Liver (tissue), 9 donors: ENCODE data around the gene RETREG1. TPM values are rescaled to one million over a fixed set of nuclear protein-coding genes. Genes with fewer than 3 reads are reported as not detected.

Source experiments
- DNase-seq: peaks from one replicate; pipeline ENCODE4 v3.0.0-alpha.2; 2017; ENCODE audit warnings: low spot score
- H3K27ac ChIP-seq, 2 donors: one replicate each; pipeline ENCODE4 v1.7.0; 2013; ENCODE audit warnings: inconsistent platforms in 2 of 2, low read length in 2 of 2, control low read depth in 1 of 2, low read depth in 1 of 2, mild to moderate bottlenecking in 1 of 2
- H3K27me3 ChIP-seq, 4 donors: one replicate each; pipeline versions ENCODE4 v1.6.1 to v1.7.0; 2013; ENCODE audit warnings: low read length in 3 of 4, inconsistent platforms in 1 of 4, mild to moderate bottlenecking in 1 of 4, moderate library complexity in 1 of 4; ENCODE audit not compliant: control insufficient read depth in 4 of 4, insufficient read depth in 4 of 4
- H3K36me3 ChIP-seq, 4 donors: one replicate each; pipeline versions ENCODE4 v1.6.1 to v1.7.0; 2013; ENCODE audit warnings: low read length in 3 of 4, mild to moderate bottlenecking in 3 of 4, low read depth in 1 of 4, moderate library complexity in 1 of 4; ENCODE audit not compliant: control insufficient read depth in 4 of 4, insufficient read depth in 3 of 4
- H3K4me1 ChIP-seq, 4 donors: one replicate each; pipeline versions ENCODE4 v1.6.1 to v1.7.0; 2013; ENCODE audit warnings: low read length in 3 of 4, mild to moderate bottlenecking in 3 of 4, moderate library complexity in 1 of 4; ENCODE audit not compliant: control insufficient read depth in 4 of 4, insufficient read depth in 4 of 4
- H3K4me3 ChIP-seq, 3 donors: one replicate each; pipeline versions ENCODE4 v1.6.1 to v1.7.0; 2013; ENCODE audit warnings: low read length in 3 of 3, control low read depth in 1 of 3, low read depth in 1 of 3, mild to moderate bottlenecking in 1 of 3
- H3K9ac ChIP-seq, 2 donors: one replicate each; pipeline ENCODE4 v1.7.0; 2013; ENCODE audit warnings: low read length in 2 of 2, mild to moderate bottlenecking in 2 of 2, moderate library complexity in 2 of 2, control low read depth in 1 of 2, low read depth in 1 of 2
- H3K9me3 ChIP-seq, 4 donors: one replicate each; pipeline versions ENCODE4 v1.6.1 to v1.7.0; 2013; ENCODE audit warnings: low read length in 3 of 4; ENCODE audit not compliant: control insufficient read depth in 4 of 4
- EGR1 ChIP-seq, 2 donors: IDR thresholded peaks; 2 replicates each; pipeline ENCODE4 v1.6.1; 2016 to 2018; ENCODE audit warnings: antibody characterized with exemption in 2 of 2, low read depth in 2 of 2
- FOXA1 ChIP-seq: IDR thresholded peaks from 2 replicates; pipeline ENCODE4 v1.6.1; 2016; ENCODE audit warnings: antibody characterized with exemption
- FOXA2 ChIP-seq: IDR thresholded peaks from 2 replicates; pipeline ENCODE4 v1.6.1; 2016; ENCODE audit warnings: antibody characterized with exemption
- HNF4A ChIP-seq, 2 donors: conservative IDR thresholded peaks; 2 replicates each; pipeline ENCODE4 v1.6.1; 2016; ENCODE audit warnings: antibody characterized with exemption in 2 of 2, mild to moderate bottlenecking in 2 of 2
- HNF4G ChIP-seq: IDR thresholded peaks from 2 replicates; pipeline ENCODE4 v1.6.1; 2016; ENCODE audit warnings: antibody characterized with exemption
- JUND ChIP-seq, 2 donors: IDR thresholded peaks; 2 replicates each; pipeline ENCODE4 v1.6.1; 2016; ENCODE audit warnings: antibody characterized with exemption in 2 of 2
- NR2F2 ChIP-seq: IDR thresholded peaks from 2 replicates; pipeline ENCODE4 v1.6.1; 2016; ENCODE audit warnings: antibody characterized with exemption
- RAD21 ChIP-seq, 2 donors: IDR thresholded peaks; 2 replicates each; pipeline ENCODE4 v1.6.1; 2016; ENCODE audit warnings: antibody characterized with exemption in 2 of 2, mild to moderate bottlenecking in 2 of 2
- RXRA ChIP-seq, 2 donors: IDR thresholded peaks; 2 replicates each; pipeline ENCODE4 v1.6.1; 2017 to 2018; ENCODE audit warnings: antibody characterized with exemption in 2 of 2, mild to moderate bottlenecking in 1 of 2
- SP1 ChIP-seq: IDR thresholded peaks from 2 replicates; pipeline ENCODE4 v1.6.1; 2018; ENCODE audit warnings: antibody characterized with exemption, mild to moderate bottlenecking
- TAF1 ChIP-seq: conservative IDR thresholded peaks from 2 replicates; pipeline ENCODE4 v1.6.1; 2016; ENCODE audit warnings: antibody characterized with exemption, mild to moderate bottlenecking
- YY1 ChIP-seq: IDR thresholded peaks from 2 replicates; pipeline ENCODE4 v1.6.1; 2016; ENCODE audit warnings: antibody characterized with exemption, mild to moderate bottlenecking
- WGBS: extraction: QIAGEN DNeasy Blood & Tissue Kit; methylation state at CpG from one replicate; pipeline ENCODE4 v1.1.7; 2013; 5-methylcytosine and 5-hydroxymethylcytosine counted together
- polyA plus RNA-seq, 2 donors: library from polyadenylated mRNA; stranded (reverse) in 1 of 2; unstranded in 1 of 2; fragments of 200-250 nt in 1 of 2; fragments of >200 nt in 1 of 2; fragmentation: Nextera tagmentation in 1 of 2; extraction: Ambion mirVana in 1 of 2; gene quantifications; one replicate each; pipeline versions ENCODE4 v1.2.1 to v1.2.3, GENCODE V29; 2013 to 2015
- total RNA-seq, 2 donors: library from RNA; depleted of rRNA; stranded (reverse); fragments of >200 nt; gene quantifications; one replicate each; pipeline ENCODE4 v1.2.3, GENCODE V29; 2014
- TF ChIP-seq, protein P1 (sequence below): IDR thresholded peaks from 2 replicates; pipeline ENCODE4 v1.6.1; 2016; ENCODE audit warnings: antibody characterized with exemption
- TF ChIP-seq, protein P2 (sequence below): IDR thresholded peaks from 2 replicates; pipeline ENCODE4 v1.6.1; 2016; ENCODE audit warnings: antibody characterized with exemption, mild to moderate bottlenecking
- TF ChIP-seq, protein P3 (sequence below): IDR thresholded peaks from 2 replicates; pipeline ENCODE4 v1.6.1; 2016; ENCODE audit warnings: antibody characterized with exemption
- TF ChIP-seq, protein P4 (sequence below): fragments of 150-350 bp; IDR thresholded peaks from 2 replicates; pipeline ENCODE4 v1.5.1; 2017; ENCODE audit warnings: improper control_type of control experiment, low read depth, low read length; ENCODE audit not compliant: missing input control
- donor health status: healthy.
- donor health status: healthy.
- donor health status: healthy.
- donor health status: healthy.
- donor health status: healthy.

Gene RETREG1
- total and polyA plus RNA-seq, 4 donors, result 0.70 to 28.1 (median 4.2) TPM

DNA sequence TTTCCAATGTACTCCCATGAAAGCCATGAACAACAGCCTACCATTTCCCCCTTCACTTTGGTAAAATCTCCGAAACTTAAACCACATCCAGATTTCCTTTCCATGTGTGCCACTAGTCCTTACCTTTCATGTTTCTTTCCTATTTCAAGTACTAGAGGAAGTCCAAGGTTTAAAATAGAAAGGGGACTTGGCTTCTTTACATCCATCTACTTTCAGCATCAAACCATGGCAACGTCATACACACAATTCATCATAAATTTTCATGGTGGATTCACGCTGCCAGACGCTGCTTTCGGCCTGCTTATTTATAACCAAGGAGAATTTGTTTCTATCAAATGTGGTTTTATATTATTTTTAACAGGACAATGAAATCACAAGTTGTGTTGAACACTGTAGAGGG lies 92.5 kb downstream of the RETREG1 start:
- H3K27ac ChIP-seq, result no peak overlapping the region
- H3K4me3 ChIP-seq, result no peak overlapping the region
- no peak overlapping the region for H3K9ac ChIP-seq
- H3K36me3 ChIP-seq, result no peaks in the 10 kb centered on the region
- WGBS, result 94% methylated on average over 5 of the region's 5 CpGs
- peaks cover 3 to 18% (median 8%) of the 10 kb centered on the region in 4 donors for H3K4me1 ChIP-seq
- no peaks in the 10 kb centered on the region for H3K9me3 ChIP-seq
- no peak for DNase-seq
- TF ChIP-seq FOXA2 (no peak), YY1 (no peak), TAF1 (no peak), RXRA (IDR thresholded peaks at IDR 0.05) (no peak), HNF4A (conservative IDR thresholded peaks at IDR 0.05) (no peak), FOXA1 (no peak), JUND (IDR thresholded peaks at IDR 0.05) (no peak), SP1 (no peak), NR2F2 (no peak), HNF4G (no peak), EGR1 (IDR thresholded peaks at IDR 0.05; ENCODE audit: low read depth in 2 of 2) (no peak), RAD21 (IDR thresholded peaks at IDR 0.05) (no peak)
- TF ChIP-seq, protein P1, sequence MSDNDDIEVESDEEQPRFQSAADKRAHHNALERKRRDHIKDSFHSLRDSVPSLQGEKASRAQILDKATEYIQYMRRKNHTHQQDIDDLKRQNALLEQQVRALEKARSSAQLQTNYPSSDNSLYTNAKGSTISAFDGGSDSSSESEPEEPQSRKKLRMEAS, result no peak
- TF ChIP-seq, protein P2, sequence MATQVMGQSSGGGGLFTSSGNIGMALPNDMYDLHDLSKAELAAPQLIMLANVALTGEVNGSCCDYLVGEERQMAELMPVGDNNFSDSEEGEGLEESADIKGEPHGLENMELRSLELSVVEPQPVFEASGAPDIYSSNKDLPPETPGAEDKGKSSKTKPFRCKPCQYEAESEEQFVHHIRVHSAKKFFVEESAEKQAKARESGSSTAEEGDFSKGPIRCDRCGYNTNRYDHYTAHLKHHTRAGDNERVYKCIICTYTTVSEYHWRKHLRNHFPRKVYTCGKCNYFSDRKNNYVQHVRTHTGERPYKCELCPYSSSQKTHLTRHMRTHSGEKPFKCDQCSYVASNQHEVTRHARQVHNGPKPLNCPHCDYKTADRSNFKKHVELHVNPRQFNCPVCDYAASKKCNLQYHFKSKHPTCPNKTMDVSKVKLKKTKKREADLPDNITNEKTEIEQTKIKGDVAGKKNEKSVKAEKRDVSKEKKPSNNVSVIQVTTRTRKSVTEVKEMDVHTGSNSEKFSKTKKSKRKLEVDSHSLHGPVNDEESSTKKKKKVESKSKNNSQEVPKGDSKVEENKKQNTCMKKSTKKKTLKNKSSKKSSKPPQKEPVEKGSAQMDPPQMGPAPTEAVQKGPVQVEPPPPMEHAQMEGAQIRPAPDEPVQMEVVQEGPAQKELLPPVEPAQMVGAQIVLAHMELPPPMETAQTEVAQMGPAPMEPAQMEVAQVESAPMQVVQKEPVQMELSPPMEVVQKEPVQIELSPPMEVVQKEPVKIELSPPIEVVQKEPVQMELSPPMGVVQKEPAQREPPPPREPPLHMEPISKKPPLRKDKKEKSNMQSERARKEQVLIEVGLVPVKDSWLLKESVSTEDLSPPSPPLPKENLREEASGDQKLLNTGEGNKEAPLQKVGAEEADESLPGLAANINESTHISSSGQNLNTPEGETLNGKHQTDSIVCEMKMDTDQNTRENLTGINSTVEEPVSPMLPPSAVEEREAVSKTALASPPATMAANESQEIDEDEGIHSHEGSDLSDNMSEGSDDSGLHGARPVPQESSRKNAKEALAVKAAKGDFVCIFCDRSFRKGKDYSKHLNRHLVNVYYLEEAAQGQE, result no peak
- TF ChIP-seq, protein P3, sequence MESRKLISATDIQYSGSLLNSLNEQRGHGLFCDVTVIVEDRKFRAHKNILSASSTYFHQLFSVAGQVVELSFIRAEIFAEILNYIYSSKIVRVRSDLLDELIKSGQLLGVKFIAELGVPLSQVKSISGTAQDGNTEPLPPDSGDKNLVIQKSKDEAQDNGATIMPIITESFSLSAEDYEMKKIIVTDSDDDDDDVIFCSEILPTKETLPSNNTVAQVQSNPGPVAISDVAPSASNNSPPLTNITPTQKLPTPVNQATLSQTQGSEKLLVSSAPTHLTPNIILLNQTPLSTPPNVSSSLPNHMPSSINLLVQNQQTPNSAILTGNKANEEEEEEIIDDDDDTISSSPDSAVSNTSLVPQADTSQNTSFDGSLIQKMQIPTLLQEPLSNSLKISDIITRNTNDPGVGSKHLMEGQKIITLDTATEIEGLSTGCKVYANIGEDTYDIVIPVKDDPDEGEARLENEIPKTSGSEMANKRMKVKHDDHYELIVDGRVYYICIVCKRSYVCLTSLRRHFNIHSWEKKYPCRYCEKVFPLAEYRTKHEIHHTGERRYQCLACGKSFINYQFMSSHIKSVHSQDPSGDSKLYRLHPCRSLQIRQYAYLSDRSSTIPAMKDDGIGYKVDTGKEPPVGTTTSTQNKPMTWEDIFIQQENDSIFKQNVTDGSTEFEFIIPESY, result no peak
- TF ChIP-seq, protein P4, sequence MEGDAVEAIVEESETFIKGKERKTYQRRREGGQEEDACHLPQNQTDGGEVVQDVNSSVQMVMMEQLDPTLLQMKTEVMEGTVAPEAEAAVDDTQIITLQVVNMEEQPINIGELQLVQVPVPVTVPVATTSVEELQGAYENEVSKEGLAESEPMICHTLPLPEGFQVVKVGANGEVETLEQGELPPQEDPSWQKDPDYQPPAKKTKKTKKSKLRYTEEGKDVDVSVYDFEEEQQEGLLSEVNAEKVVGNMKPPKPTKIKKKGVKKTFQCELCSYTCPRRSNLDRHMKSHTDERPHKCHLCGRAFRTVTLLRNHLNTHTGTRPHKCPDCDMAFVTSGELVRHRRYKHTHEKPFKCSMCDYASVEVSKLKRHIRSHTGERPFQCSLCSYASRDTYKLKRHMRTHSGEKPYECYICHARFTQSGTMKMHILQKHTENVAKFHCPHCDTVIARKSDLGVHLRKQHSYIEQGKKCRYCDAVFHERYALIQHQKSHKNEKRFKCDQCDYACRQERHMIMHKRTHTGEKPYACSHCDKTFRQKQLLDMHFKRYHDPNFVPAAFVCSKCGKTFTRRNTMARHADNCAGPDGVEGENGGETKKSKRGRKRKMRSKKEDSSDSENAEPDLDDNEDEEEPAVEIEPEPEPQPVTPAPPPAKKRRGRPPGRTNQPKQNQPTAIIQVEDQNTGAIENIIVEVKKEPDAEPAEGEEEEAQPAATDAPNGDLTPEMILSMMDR, result no peak
- no peaks in the 10 kb centered on the region for H3K27me3 ChIP-seq
